ENCODE results near the gene DHODH. TPM values are rescaled to one million over a fixed set of nuclear protein-coding genes. Genes with fewer than 3 reads are reported as not detected.

Gene DHODH
- total and polyA plus RNA-seq, 2 of the 4 experiments (the other 2 are of a cell fraction), result 3.2 to 4.1 TPM

DNA sequence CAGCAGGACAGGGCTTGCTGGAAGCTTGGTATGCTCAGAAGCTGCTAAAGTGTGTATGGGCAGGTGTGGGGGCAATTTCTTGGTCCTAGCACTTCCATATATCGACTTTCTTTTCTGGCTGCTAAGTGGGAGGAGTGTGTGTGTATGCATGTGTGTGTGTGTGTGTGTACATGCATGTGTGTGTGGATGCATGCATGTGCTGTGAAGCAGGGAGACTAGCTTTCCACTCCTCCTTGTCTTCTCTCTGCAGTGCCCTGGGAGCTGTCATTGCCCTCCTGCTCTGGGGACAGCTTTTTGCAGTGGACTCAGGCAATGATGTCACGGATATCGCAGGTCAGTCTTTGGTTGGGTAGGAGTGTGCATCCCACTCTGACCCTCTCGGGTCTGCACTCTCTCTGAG, 47.4 kb downstream of the DHODH start:
- H3K27ac ChIP-seq (ENCODE audit: insufficient read depth, low read length), result no peak overlapping the region
- H2AFZ ChIP-seq (replicated peaks; ENCODE audit: low read length, poor library complexity), result no peak overlapping the region
- H4K8ac ChIP-seq (ENCODE audit: low read depth in 2 of 2, low read length in 2 of 2), result no peak overlapping the region
- H3K14ac ChIP-seq (replicated peaks; ENCODE audit: low read depth, low read length), result no peak overlapping the region
- H2BK20ac ChIP-seq (ENCODE audit: low read depth, low read length), result no peak overlapping the region
- no peak overlapping the region for H3K56ac ChIP-seq (ENCODE audit: extremely low read depth, insufficient read depth, low read length)
- no peak for DNase-seq
- H4K5ac ChIP-seq (ENCODE audit: low read depth, low read length), result no peak overlapping the region
- CTCF ChIA-PET, result interaction anchor here (0.6 kb wide), 1 partner anchor 47 kb away, joined by 3 read pairs; no protein-coding TSS in a partner anchor
- no peaks in the 10 kb centered on the region for H3K36me3 ChIP-seq (ENCODE audit: control insufficient read depth, insufficient read depth, low read length)
- no peak overlapping the region for H3K9ac ChIP-seq (ENCODE audit: low read depth, low read length)
- no peaks in the 10 kb centered on the region for H4K20me1 ChIP-seq (ENCODE audit: insufficient read depth, low read length)
- TF ChIP-seq NFE2L2 (IDR thresholded peaks at IDR 0.05; ENCODE audit: low read depth, low read length) (no peak), CEBPB (IDR thresholded peaks at IDR 0.05; ENCODE audit: low read depth, low read length) (no peak), SMC3 (IDR thresholded peaks at IDR 0.05; ENCODE audit: low read depth, low read length) (no peak), MAFK (IDR thresholded peaks at IDR 0.05; ENCODE audit: low read depth, low read length) (no peak), RFX5 (IDR thresholded peaks at IDR 0.05; ENCODE audit: low read depth, low read length) (no peak), RCOR1 (IDR thresholded peaks at IDR 0.05; ENCODE audit: insufficient replicate concordance, low read length) (no peak), BHLHE40 (IDR thresholded peaks at IDR 0.05; ENCODE audit: low read depth, low read length) (no peak), CTCF (conservative IDR thresholded peaks at IDR 0.05; ENCODE audit: low read depth, low read length) (no peak), USF2 (IDR thresholded peaks at IDR 0.05; ENCODE audit: low read depth, low read length) (no peak), CHD1 (IDR thresholded peaks at IDR 0.05; ENCODE audit: low read depth, low read length) (no peak), RAD21 (IDR thresholded peaks at IDR 0.05; ENCODE audit: low read length) (no peak)
- TF ChIP-seq, protein P1, sequence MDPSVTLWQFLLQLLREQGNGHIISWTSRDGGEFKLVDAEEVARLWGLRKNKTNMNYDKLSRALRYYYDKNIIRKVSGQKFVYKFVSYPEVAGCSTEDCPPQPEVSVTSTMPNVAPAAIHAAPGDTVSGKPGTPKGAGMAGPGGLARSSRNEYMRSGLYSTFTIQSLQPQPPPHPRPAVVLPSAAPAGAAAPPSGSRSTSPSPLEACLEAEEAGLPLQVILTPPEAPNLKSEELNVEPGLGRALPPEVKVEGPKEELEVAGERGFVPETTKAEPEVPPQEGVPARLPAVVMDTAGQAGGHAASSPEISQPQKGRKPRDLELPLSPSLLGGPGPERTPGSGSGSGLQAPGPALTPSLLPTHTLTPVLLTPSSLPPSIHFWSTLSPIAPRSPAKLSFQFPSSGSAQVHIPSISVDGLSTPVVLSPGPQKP (IDR thresholded peaks at IDR 0.05; ENCODE audit: borderline replicate concordance, low read depth, low read length), result no peak
- H4K91ac ChIP-seq (ENCODE audit: insufficient read depth, low read depth, low read length), result no peak overlapping the region
- no peak overlapping the region for H2BK15ac ChIP-seq (ENCODE audit: low read depth, low read length)
- POLR2A ChIA-PET (ENCODE audit: unreplicated experiment), result no interaction called here
- no peak overlapping the region for H3K4me2 ChIP-seq (ENCODE audit: low read depth, low read length)
- intact Hi-C loops (cut with micrococcal nuclease) (no loop called here), dilution Hi-C loops (cut with HindIII; ENCODE audit: low sequenced_read_pairs, unreplicated experiment) (no loop called here), in situ Hi-C loops (cut with MboI; ENCODE audit: low sequenced_read_pairs) (no loop called here)
- H3K18ac ChIP-seq (ENCODE audit: low read depth, low read length), result no peak overlapping the region
- no peaks in the 10 kb centered on the region for H3K79me1 ChIP-seq (ENCODE audit: low read depth in 1 of 2, low read length in 2 of 2)
- no peak for ATAC-seq (ENCODE audit: low read depth)
- H3K4ac ChIP-seq (ENCODE audit: low read depth, low read length), result no peak overlapping the region
- H2BK120ac ChIP-seq (ENCODE audit: low read depth, low read length), result no peak overlapping the region
- H2AK9ac ChIP-seq (replicated peaks; ENCODE audit: low read depth, low read length, poor library complexity), result no peak overlapping the region
- no peaks in the 10 kb centered on the region for H3K9me1 ChIP-seq (ENCODE audit: insufficient read depth, low read length)
- no peaks in the 10 kb centered on the region for H3K9me3 ChIP-seq (ENCODE audit: control insufficient read depth, insufficient read depth, low read length)
- H3K23ac ChIP-seq (ENCODE audit: low read depth, low read length), result no peak overlapping the region
- no peak overlapping the region for H2AK5ac ChIP-seq (ENCODE audit: low read depth, low read length)
- no peaks in the 10 kb centered on the region for H3K4me1 ChIP-seq (ENCODE audit: control insufficient read depth, insufficient read depth, low read length)
- no peaks in the 10 kb centered on the region for H3K27me3 ChIP-seq (ENCODE audit: control insufficient read depth, insufficient read depth, low read length)
- no peak overlapping the region for H3K4me3 ChIP-seq (ENCODE audit: insufficient read depth, low read depth, low read length)
- WGBS, 2 experiments (ENCODE audit: extremely low coverage in 2 of 2, insufficient read length in 1 of 2), result no CpG with 5 or more reads among the region's 4 CpGs
- BruUV-seq (replicated peaks), result no TSS peak
- no peak overlapping the region for H2BK5ac ChIP-seq (ENCODE audit: low read depth, low read length, poor library complexity, severe bottlenecking)
